Hematopoietic multipotent progenitor cell treated with erythropoietin and hydrocortisone succinate and interleukin-3 and kit ligand, for 4 days (in vitro differentiated cells): ENCODE measurements around the gene TMCO4.

Experiments
- DNase-seq: peaks from one replicate; pipeline ENCODE4 v3.0.0-alpha.2; 2015

The TMCO4 gene

DNA sequence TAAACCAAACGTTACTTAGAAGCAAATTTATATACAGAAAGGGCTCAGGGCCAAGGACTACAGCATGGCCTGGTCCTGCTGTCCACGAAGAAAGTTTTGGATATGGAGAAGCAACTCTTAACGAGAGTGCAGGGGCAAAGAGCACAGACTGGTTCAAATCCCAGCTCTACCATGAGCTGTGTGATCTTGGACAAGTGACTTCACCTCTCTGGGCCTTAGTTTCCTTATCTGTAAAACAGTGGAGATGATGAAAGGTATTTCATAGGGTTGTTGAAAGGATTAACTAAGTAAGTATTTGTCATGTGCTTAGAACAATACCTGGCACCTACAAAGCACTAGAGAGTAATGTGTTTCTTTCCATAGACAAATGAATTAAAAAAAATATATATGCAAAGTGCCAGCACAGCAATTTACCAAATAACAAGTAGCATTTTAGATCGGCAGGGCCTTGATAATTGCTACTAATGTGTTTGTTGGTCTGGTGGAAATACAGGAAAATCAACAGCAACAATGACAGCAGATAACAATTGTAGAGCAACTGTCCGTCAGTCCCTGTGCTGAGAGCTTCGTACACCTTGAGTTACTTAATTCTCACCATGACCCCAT, 25.4 kb downstream of the TMCO4 start:
- DNase-seq, result no peak

GRCh38 chr1:19773485-19773884, 26.2 kb downstream of the TMCO4 start:
- no peak for DNase-seq

- DNase-seq, result no peak
These were observed 27.7 kb downstream of the TMCO4 start for GRCh38 chr1:19772053-19772452.

- DNase-seq, result peak; percentile 14
These were observed 28.4 kb downstream of the TMCO4 start for GRCh38 chr1:19771350-19771749.

GRCh38 chr1:19770436-19771190, 29.1 kb downstream of the TMCO4 start:
- DNase-seq, result no peak

GRCh38 chr1:19769211-19769932, 30.3 kb downstream of the TMCO4 start:
- DNase-seq, result no peak

GRCh38 chr1:19768353-19769210, 31.1 kb downstream of the TMCO4 start:
- no peak for DNase-seq

DNA sequence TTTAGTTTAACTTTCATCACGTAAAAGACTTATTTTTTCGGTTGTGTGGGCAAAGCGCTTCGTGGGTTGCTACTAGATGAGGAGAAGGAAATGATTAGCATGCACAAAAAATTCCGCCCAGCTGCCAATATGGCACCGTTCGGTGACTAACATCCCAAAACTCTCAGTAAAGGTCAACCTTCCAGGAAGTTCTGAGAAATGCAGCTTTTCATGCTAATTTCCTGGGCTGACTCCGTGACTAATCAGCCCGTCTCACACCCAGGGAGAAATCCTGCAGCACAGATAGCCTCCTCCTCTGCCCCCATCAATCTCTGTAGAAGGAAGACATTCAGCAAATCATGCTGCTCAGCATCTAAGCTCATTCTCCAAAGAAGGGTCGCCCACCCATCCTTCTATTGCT, 34.1 kb downstream of the TMCO4 start:
- no peak for DNase-seq

DNA sequence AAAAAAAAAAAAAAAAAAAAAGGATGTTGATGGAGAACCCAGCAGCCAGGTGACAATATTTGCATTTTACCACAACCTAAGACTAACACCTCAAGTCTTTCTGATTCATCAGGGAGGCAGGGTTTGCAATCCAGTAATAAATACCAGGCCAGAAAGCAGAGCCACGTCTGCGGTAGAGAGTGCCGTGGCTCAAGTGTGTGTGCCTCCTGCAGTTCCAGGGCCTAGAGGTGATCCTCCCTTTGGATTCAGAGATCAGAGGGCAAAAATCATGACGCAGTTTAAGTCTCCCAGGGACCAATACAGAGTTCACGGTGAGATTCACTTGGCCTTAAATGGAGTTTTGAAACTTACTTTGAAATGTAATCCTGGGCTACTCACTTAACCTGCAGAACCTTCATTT, 34.9 kb downstream of the TMCO4 start:
- no peak for DNase-seq

DNA sequence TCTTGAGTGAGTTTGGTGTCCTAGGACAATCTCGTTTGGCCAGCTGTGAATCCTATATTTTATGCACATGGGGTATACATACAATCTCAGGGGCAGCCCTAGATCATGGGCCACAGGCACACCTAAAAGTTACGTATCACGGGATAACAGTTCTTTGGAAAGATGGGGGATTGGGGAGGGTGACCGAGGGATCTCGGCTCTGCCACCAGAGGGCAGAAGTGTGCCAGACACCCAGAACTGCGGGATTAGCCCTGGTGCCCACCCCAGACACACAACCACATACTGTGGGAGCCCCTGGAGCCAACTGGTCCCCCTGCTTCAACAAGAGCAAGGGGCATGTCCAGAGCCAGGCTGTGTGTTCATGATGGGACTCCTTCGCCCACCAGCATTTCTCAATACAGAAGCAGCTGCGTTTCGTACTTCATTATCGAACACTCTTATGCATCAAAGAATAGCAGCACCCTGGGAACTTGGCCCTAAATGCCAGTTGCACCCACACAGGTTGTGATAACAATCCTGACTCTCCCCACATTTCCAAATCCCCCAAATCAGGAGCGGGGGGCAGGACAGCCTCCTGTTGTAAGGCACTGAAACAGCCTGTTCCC, 37.4 kb downstream of the TMCO4 start:
- DNase-seq, result peak; percentile 53

DNA sequence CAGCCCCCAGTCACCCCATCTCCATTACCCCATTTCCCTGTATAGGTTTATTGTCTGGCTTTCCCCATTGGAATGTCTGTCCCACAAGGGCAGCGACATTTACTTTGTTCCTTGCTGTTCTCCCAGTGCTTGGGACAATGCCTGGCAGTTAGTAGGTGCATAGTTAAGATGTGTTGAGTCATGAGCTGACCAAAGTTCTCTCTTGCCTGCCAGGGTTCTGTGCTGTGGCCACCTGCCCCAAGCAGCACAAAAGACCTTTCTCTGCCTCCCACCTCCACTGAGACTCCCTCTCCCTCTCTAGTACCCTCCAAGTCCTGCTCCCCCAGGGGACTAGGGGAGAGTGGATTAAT, 40.0 kb downstream of the TMCO4 start:
- no peak for DNase-seq

DNA sequence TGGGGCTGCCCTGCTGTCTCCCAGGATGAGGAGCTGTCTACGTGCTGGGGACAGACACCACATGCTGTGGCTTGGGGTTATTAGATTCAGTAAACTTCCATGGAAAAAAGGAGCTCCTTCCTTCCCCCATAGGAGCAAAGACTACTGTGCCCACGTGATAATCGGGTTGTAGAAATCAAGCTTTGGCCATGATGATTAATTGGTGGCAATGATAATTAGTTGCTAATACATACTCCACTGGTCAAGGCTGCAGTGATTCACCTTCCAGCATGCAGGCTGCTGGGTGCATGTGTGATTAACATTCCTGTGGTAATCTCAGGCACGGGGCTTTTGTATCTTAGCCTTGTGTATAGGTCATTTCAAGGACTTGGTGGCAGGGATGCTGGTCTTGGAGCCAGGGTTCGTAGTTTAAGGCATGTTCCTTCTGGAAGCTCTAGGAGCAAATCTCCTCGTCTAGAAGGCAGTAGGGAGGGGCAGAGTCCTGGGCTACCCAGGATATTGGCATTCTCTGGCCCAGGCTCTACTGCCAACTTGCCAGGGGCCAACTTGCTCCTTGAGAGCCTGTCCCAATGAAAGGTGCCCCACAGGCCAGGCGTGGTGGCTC, 41.4 kb downstream of the TMCO4 start:
- no peak for DNase-seq

DNA sequence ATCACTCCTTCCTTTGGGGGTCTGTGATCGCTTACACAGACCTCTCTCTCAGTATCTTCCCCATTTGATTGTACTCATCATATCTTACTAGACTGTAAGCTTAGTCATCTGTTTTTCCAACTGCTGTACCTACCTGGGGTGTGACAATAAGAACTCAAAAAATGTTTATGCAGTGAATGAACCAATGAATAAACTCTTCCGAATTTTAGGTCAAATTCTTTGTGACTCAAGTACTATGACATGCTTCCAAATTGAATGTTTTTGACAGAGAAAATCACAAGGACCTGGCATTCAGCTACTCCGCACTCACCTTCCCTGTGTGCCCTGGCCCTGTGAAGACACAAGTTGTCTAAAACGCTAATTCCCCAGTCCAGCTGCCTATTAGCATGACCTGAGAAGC, 42.1 kb downstream of the TMCO4 start:
- no peak for DNase-seq

DNA sequence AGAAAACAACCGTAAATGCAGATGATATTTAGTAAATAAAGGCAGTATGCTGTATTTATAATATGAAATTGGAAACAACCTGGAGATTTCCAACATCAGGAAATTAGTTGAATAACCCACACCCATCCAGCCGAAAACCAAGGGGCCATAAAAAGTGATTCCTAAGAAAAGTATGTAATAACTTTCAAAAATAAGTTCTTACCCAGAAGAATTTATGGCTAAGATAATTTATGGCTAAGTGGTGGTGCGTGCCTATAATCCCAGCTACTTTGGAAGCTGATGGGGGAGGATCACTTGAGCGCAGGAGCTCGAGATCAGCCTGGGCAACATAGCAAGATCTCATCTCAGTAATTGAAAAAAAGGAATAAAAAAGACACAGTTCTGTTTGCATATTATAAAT, 43.2 kb downstream of the TMCO4 start:
- no peak for DNase-seq

- no peak for DNase-seq
These were observed 45.2 kb downstream of the TMCO4 start for GRCh38 chr1:19754482-19754881.

GRCh38 chr1:19752083-19752696, 47.5 kb downstream of the TMCO4 start:
- peak; percentile 20 for DNase-seq

DNA sequence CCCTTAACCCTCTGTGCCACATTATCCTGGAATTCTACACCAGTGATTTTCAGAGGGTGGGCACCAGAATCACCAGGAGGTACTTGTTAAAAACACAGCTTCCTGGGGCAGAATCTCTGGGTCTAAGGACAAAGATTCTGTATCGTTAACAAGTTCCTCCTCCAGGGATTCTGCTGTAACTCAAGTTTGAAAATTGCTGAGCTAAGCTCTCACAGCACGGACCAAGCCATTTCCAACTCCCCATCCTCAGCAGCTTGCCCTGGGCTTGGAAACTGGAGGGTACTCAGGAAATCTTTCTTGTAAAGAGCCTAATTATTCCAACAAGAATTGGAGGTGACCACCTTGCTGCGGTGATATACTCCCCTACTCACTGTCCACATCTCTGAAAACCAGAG, 48.8 kb downstream of the TMCO4 start:
- DNase-seq, result no peak

- DNase-seq, result no peak
These were observed 49.4 kb downstream of the TMCO4 start for GRCh38 chr1:19750101-19750881.

GRCh38 chr1:19749685-19750084, 50.0 kb downstream of the TMCO4 start:
- DNase-seq, result no peak

- DNase-seq, result no peak
These were observed 52.0 kb downstream of the TMCO4 start for GRCh38 chr1:19747761-19748160.

DNA sequence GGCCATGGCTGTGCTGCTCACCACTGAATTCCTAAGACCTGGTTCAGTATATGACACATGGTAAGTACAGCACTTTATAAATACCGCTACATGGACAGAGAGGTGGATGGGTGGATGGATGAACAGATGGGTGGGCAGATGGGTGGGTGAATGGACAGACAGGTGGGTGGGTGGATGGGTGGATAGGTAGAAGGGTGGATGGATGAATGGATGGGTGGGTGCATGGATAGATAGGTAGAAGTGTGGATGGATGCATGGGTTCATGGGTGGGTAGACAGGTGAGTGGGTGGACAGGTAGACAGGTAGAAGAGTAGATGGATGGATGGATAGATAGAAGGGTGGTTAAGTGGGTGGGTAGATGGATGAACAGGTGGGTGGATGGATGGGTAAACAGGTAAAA, 54.8 kb downstream of the TMCO4 start:
- no peak for DNase-seq
